BLaER1 (cell line): ENCODE measurements around the gene EVX1.

Source experiments
- H3K27ac ChIP-seq: shearing (Covaris generic); formaldehyde crosslinking; 2 replicates; pipeline ENCODE4 v1.8.1; 2022
- H3K27me3 ChIP-seq: shearing (Covaris generic); formaldehyde crosslinking; 2 replicates; pipeline ENCODE4 v1.8.1; 2022
- H3K36me3 ChIP-seq: shearing (Covaris generic); formaldehyde crosslinking; 2 replicates; pipeline ENCODE4 v1.8.1; 2022
- H3K4me1 ChIP-seq: shearing (Covaris generic); formaldehyde crosslinking; 2 replicates; pipeline ENCODE4 v1.8.1; 2022
- H3K4me2 ChIP-seq: shearing (Covaris generic); formaldehyde crosslinking; 2 replicates; pipeline ENCODE4 v1.8.1; 2022
- H3K4me3 ChIP-seq: shearing (Covaris generic); formaldehyde crosslinking; 2 replicates; pipeline ENCODE4 v1.8.1; 2022
- H3K9ac ChIP-seq: shearing (Covaris generic); formaldehyde crosslinking; 2 replicates; pipeline ENCODE4 v1.8.1; 2022
- H3K9me3 ChIP-seq: shearing (Covaris generic); formaldehyde crosslinking; 2 replicates; pipeline ENCODE4 v1.8.1; 2022
- H4K20me1 ChIP-seq: shearing (Covaris generic); formaldehyde crosslinking; 2 replicates; pipeline ENCODE4 v1.8.1; 2022
- Cebpa-rat ChIP-seq: shearing (Covaris generic); IDR thresholded peaks from 2 replicates; pipeline ENCODE4 v1.8.1; 2022

EVX1 gene

DNA sequence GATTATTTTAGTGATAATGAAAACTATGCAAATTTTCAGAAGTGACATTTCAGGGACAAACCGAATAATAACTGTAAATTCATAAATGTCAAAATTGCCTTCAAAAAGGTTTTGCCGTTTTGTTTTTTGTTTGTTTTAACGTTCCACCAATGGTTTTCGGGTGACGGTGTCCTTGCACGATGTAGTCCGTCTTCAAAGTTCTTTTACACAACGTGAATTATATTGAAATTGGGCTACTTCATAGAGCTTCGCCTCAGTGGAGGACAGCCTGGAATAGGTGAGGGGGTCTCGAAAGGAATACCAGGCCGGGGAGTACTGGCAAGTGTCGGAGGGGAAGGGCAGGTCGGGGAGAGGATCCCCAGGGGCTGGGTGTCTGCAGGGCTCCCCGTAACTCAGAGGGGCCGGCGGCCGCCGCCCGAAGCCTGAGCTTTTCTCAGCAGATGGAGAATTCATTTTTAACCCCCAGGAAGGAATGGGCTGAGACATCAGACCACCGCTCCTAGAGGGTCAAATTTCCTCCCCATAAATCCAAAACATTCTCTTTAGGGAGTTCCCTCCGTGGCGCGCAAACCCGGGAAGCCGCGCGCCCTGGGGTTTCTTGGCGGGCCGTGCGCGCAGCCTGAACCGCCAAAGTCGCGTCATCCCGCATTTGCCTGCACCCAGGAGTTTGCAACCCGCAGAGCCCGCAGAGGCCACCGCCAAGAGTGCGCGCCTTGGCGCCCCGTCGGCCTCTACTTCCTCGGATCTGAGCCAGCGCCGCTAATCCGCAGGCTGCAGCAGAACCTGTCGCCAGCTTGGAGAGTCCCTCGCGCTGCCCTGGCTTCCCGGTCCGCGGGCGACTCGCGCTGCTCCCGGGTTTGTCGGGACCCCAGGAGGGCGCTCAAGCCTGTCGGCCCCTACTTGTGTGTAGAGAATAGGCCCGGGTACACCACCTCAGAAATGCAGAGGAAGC lies 17.3 kb upstream of the EVX1 start:
- Histone ChIP-seq H3K4me3 (no peak overlapping the region), H3K4me2 (no peak overlapping the region), H3K27ac (no peak overlapping the region), H3K9ac (no peak overlapping the region), H3K9me3 (peaks cover 15% of the 10 kb centered on the region), H3K4me1 (no peaks in the 10 kb centered on the region), H3K27me3 (peaks cover 48% of the 10 kb centered on the region), H3K36me3 (no peaks in the 10 kb centered on the region), H4K20me1 (peaks cover 4% of the 10 kb centered on the region; the same call in 1 of the 2 replicates)
- no peak for TF ChIP-seq Cebpa-rat

DNA sequence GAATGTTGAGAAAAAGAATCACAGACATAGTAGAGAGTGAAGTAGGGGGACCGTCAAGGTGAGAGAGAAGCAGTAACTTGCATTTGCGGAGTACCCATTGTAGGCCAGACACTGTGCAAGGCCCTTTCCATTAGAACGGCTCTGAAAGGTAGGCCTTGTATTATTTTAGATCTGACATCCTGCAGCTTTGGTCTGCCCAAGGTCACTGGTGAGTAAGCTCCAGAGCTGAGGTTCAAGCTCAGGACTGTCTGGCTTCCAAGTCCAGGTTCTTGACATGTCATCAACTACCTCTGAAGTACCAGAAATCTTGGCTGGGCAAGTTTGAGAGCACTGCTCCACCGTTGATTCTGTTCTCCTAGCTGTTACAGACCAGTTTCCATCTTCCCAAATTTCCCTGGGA lies 13.2 kb upstream of the EVX1 start:
- no peak for TF ChIP-seq Cebpa-rat
- Histone ChIP-seq H3K9ac (no peak overlapping the region), H3K4me1 (no peaks in the 10 kb centered on the region), H3K4me2 (no peak overlapping the region), H3K4me3 (no peak overlapping the region), H3K36me3 (no peaks in the 10 kb centered on the region), H3K9me3 (peaks cover 9% of the 10 kb centered on the region), H3K27ac (no peak overlapping the region), H4K20me1 (no peaks in the 10 kb centered on the region), H3K27me3 (peaks cover 10% of the 10 kb centered on the region)

DNA sequence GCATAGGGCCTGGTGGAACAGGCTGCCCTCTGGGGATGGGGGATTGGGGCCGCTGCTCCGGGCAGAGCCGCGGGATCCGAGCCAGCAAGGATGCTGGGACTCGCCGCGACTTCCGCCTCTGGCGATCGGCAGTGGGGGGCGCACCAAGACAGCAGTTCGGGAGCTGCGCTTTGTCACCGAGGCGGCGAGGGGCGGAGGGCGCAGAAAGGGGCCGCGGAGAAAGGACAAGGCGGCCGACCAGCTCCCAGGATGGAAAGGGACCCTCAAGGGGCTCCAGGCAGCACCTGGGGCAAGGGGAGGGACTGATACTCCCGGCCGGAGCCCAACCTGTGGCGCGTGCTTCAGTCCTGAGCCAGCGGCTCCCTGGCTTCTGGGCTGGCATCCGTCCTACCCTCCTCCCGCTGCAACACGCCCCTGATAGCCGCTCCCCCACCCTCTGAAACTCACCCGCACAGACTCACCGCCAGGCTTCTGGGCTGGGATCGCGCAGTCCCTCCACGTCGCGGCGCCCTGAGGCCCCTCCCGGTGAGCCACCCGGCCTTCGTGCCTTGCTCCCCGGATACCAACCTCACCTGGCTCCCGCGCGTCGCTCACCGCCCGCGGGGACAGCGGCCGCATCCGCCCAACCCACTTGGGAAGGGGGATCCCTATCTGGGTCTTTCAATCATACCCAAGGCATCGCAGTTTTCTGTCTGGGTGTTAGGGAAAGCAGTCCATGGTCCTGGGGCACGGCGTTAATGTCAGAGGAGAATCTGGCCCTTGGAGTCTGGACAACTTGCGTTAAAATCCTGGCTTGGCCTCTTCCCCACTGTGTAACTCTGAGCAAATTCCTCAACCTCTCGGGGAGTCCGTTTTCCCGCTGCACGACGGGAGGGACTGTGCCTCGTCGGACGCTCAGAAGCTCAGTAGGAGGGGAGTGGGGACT lies 7.0 kb upstream of the EVX1 start:
- H4K20me1 ChIP-seq: no peaks in the 10 kb centered on the region
- H3K9ac ChIP-seq: no peak overlapping the region
- H3K27me3 ChIP-seq: peaks cover 39% of the 10 kb centered on the region
- no peak for TF ChIP-seq Cebpa-rat
- H3K4me1 ChIP-seq: no peaks in the 10 kb centered on the region
- no peaks in the 10 kb centered on the region for H3K36me3 ChIP-seq
- H3K4me2 ChIP-seq: no peak overlapping the region
- H3K27ac ChIP-seq: no peak overlapping the region
- H3K9me3 ChIP-seq: peaks cover 24% of the 10 kb centered on the region
- H3K4me3 ChIP-seq: no peak overlapping the region

DNA sequence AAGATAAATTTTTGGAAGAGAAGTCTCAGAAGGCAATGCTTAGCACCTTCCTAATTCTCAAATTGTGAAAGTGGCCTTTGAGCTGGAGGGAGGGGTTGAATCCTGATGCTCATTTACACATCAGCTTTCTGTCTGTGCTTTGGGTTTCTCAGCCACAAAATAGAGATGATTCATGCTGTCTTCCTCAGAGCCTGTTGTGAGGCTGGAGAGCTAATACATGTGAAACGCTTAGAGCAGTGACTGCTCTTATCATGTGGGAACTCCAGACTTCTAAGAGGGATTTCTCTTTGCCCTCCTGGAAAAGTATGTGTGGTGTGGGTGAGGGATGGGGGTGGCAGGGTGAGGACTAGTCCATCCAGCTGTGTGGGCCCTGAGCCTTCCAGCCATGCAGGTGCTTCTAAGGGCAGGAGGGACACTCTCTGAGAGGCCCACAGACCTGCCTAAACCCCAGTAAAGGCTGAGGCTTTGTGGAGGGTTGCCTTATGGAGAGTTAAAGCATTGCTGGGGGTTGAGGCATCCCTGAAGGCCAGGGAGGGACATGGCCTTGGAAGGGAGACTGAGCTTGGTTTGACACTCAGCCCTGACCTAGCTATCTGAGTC lies 4.8 kb upstream of the EVX1 start:
- Histone ChIP-seq H3K9ac (no peak overlapping the region), H3K4me2 (no peak overlapping the region), H3K4me3 (no peak overlapping the region), H3K36me3 (no peaks in the 10 kb centered on the region), H3K27me3 (peaks cover 61% of the 10 kb centered on the region), H4K20me1 (no peaks in the 10 kb centered on the region), H3K27ac (no peak overlapping the region), H3K4me1 (no peaks in the 10 kb centered on the region), H3K9me3 (peaks cover 44% of the 10 kb centered on the region)
- no peak for TF ChIP-seq Cebpa-rat

DNA sequence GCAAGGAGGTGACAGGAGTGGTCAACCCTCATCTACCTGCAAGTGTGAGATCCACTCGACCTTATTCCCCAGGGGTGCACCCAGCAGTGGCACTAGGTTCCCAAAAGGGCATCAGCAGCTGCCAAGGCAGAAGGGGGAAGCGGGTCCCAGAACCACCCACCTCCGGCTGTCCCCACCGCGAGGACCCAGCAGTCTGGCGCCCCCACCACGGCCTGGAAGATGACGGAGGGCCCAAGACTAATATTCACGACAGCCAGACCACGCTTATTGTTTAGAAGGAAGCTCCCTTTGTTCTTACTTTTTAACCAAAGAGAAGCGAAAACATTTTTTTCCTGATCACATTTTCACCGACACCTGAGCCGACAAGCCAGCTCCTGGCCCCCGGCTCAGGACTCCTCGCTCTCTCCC lies 3.6 kb upstream of the EVX1 start:
- H4K20me1 ChIP-seq: no peaks in the 10 kb centered on the region
- no peaks in the 10 kb centered on the region for H3K4me1 ChIP-seq
- H3K27ac ChIP-seq: no peak overlapping the region
- H3K36me3 ChIP-seq: no peaks in the 10 kb centered on the region
- TF ChIP-seq Cebpa-rat: no peak
- peaks cover 72% of the 10 kb centered on the region for H3K27me3 ChIP-seq
- no peak overlapping the region for H3K4me2 ChIP-seq
- H3K4me3 ChIP-seq: no peak overlapping the region
- peaks cover 55% of the 10 kb centered on the region for H3K9me3 ChIP-seq
- H3K9ac ChIP-seq: no peak overlapping the region

DNA sequence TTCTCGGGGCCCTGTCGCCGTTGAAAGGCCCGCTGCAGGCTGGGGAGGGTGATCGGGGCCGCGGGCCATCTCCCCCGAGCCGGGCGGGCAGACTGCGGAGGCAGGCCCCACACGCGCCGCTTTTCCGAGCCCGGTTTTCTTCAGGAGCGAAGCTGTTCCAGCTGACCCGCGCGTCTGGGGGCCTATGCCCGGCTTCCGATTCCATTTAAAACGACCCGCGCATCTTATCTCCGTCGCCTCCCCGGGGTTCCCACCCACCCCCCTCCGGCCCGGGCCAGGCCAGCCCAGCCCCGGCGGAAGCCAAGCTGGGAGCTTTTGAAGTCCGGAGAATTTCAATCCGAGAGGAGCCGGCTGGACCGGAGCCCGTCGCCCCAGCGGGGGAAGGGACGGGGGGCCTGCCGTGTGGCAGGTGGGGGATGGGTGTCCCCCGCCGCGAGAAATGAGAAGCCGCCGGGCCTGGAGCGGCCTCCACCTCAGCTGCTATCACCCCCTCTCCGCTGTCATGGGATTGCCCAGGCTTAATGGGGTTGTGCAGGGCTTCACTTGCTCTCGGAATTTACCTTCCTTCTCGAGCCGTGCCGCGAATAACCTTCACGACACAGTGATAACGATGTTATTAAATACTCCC lies 3.1 kb upstream of the EVX1 start:
- H4K20me1 ChIP-seq: no peaks in the 10 kb centered on the region
- no peak for TF ChIP-seq Cebpa-rat
- H3K36me3 ChIP-seq: no peaks in the 10 kb centered on the region
- H3K27me3 ChIP-seq: peaks cover 77% of the 10 kb centered on the region
- no peak overlapping the region for H3K4me2 ChIP-seq
- no peak overlapping the region for H3K9ac ChIP-seq
- peaks cover 60% of the 10 kb centered on the region for H3K9me3 ChIP-seq
- no peaks in the 10 kb centered on the region for H3K4me1 ChIP-seq
- no peak overlapping the region for H3K4me3 ChIP-seq
- H3K27ac ChIP-seq: no peak overlapping the region

DNA sequence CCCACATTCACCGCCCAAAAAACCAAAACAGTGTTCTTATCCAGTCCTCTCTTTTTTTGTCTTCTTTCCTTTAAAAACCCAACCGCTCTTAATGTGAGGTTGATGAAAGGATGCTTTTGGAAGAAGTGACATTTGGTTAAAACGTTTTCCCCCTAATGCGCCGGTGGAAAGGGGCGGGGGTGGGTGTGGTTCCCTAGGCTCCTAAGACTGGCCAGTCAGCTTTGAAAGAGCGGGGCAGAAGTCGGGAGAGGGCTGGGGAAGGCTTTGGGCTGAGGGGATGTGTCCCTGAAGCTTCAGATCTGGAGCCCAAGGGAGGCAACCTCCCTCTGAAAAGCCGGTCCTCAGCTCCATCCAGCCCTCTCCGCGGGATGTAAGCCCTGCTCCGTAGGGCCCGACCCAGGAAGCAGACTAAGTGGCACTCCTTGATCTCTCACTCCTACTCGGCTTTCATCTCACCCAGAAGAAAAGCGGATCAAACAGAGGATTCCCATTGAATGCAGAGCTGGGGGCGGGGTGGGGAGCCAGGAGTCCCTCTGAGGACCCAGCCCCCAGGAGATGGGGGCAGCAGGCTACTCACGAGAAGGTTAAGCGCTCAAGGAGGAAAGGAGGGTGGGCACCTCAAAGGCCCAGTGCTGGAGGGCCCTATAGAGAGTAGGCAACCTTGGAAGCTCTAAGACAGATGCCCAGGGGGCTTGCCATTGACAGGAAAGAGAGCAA lies 2.4 kb upstream of the EVX1 start:
- peaks cover 67% of the 10 kb centered on the region for H3K9me3 ChIP-seq
- no peaks in the 10 kb centered on the region for H4K20me1 ChIP-seq
- no peak overlapping the region for H3K9ac ChIP-seq
- no peaks in the 10 kb centered on the region for H3K36me3 ChIP-seq
- no peak overlapping the region for H3K4me3 ChIP-seq
- no peaks in the 10 kb centered on the region for H3K4me1 ChIP-seq
- H3K27me3 ChIP-seq: peaks cover 83% of the 10 kb centered on the region
- H3K27ac ChIP-seq: no peak overlapping the region
- H3K4me2 ChIP-seq: no peak overlapping the region
- TF ChIP-seq Cebpa-rat: no peak

DNA sequence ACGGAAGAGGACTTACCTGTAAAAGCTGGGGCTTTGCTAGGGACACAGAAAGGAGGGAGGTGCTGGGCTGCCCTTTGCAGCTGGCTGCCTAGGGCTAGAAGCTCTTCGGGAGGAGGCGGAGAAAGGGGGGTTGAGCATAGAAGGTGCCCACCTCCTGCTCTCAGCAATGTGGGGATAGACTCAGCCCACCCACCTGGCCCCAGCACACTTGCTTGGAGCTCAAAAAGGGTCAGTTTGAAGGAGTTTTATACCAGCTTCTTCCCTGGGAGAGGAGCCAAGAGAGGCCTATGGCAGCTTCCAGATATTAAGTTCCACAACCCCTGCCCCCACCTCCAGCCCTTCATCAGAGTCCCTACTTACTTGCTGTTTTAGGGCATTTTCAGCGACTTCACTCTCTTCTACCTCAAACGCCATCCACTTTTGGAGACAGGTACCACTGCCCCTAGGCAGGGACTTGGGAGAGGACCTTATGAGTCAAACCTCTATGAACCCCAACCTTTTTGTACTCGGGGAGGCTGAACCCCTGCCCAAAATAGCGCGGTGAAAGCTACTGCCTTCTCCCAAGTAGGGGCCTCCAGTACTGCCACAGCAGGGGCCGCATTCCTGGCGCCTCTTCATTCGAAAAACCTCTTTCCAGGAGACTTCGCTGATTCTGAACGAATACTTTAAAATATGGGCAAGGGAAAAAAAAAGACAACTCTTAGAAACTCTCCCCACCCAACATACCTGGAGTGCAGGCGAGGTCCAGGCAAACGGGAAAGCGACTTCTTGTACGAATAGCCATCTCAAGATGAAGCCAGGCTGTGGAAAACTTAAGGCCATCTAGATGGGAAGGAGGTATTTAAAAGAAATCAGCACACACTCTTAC lies 1.2 kb upstream of the EVX1 start:
- H3K9me3 ChIP-seq: peaks cover 71% of the 10 kb centered on the region
- H3K4me3 ChIP-seq: no peak overlapping the region
- H3K4me2 ChIP-seq: no peak overlapping the region
- H3K27ac ChIP-seq: no peak overlapping the region
- TF ChIP-seq Cebpa-rat: no peak
- H3K9ac ChIP-seq: no peak overlapping the region
- H3K27me3 ChIP-seq: peaks cover 93% of the 10 kb centered on the region
- no peaks in the 10 kb centered on the region for H4K20me1 ChIP-seq
- no peaks in the 10 kb centered on the region for H3K36me3 ChIP-seq
- no peaks in the 10 kb centered on the region for H3K4me1 ChIP-seq
